Stimulated activated CD8-positive, alpha-beta memory T cell treated with anti-CD3 and anti-CD28 coated beads, Interleukin-12 subunit alpha, Interleukin-12 subunit beta, amount 100 ng/mL, for 4 hours (primary cell): ENCODE results near the gene TCTN3.
A peak's percentile ranks its signal among the peaks of the same experiment; 100 is the strongest.
"Not testable (repeated sequence)": the region's sequence is repeated elsewhere in the genome, so short reads cannot be mapped to it uniquely, and the experiment has no call there.

Source experiments
- DNase-seq: peaks from one replicate; pipeline ENCODE4 v3.0.0-alpha.2; 2020; ENCODE audit warnings: low read depth

Gene TCTN3, protein sequence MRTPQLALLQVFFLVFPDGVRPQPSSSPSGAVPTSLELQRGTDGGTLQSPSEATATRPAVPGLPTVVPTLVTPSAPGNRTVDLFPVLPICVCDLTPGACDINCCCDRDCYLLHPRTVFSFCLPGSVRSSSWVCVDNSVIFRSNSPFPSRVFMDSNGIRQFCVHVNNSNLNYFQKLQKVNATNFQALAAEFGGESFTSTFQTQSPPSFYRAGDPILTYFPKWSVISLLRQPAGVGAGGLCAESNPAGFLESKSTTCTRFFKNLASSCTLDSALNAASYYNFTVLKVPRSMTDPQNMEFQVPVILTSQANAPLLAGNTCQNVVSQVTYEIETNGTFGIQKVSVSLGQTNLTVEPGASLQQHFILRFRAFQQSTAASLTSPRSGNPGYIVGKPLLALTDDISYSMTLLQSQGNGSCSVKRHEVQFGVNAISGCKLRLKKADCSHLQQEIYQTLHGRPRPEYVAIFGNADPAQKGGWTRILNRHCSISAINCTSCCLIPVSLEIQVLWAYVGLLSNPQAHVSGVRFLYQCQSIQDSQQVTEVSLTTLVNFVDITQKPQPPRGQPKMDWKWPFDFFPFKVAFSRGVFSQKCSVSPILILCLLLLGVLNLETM

DNA sequence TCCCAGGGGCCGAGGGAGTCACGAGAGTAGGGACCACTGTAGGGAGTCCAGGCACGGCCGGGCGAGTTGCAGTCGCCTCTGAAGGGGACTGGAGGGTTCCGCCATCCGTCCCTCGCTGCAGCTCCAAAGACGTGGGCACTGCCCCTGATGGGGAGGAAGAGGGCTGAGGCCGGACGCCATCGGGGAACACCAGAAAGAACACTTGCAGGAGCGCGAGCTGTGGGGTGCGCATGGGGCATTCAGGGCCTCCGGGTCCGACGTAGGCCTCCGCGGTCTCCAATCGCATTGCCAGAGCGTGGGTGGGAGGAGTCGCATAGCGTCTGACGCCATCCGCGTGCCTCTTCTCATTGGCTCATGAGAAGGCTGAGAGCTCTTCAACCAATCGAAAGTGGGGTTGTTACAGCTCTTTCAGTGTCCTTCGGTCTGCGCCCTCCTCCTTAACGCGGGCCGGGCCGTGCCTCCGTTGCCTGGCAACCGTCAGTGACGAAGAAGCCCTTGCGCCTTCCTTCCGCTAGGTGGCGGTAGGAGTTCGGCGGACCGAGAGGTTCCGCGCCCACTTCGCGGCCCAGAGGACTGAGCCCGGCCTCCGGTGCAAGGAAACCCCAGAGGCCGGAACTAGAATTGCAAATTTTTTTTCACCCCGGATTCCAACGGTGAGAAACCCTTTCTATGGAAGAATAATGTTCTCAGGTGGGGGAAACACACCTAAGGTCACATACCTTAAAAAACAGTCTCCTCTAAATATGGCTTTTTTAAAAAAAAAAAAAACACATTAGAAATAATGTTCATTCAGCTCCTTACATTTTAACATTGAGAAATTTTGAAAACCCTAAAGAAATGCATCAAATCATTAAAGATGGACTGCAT, at the start of gene TCTN3:
TSS of gene TCTN3 (minus strand) at position 260 of the 867 bp plus-strand sequence. CDS start at position 232, 28 bp downstream.
- DNase-seq = peak; percentile 91

DNA sequence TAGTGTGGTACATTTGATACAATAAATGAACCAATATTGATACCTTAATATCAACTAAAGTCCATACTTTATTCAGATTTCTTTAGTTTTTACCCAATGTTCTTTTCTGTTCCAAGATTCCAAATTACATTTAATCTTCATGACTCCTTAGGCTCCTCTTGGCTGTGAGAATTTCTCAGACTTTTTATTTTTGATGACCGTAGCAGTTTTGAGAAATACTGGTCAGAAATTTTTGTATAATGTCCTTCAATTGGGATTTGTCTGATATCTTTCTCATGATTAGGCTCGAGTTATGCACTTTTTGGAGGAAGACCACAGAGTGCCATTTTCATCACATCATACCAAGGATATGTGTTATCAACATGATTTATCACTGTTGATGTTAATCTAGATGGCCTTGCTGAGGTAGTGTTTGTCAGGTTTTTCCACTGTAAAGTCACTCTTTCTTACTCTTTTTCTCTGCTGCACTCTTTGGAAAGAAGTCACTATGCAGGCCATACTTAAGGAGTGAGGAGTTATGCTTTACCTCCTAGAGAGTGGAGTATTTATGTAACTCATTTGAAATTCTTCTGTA, 49.3 kb upstream of the TCTN3 start:
- no peak for DNase-seq

DNA sequence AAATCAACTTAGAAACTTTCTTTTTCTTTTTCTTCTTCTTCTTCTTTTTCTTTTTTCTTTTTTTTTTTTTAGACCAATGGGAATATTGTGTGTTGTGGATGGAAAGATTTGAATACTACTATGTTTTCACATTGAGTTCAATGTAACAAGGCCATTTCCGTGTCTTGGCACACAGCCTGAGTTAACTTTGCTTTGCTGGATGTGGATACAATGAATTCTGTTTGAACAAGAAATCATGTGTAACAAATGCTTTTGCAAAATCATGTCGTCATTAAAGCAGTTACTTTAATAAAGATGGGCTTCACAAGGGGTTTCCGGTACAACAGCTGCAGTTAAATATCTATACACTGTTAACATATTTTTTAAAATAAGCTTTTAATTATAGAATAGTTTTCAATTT, 48.8 kb upstream of the TCTN3 start:
- DNase-seq = no peak

DNA sequence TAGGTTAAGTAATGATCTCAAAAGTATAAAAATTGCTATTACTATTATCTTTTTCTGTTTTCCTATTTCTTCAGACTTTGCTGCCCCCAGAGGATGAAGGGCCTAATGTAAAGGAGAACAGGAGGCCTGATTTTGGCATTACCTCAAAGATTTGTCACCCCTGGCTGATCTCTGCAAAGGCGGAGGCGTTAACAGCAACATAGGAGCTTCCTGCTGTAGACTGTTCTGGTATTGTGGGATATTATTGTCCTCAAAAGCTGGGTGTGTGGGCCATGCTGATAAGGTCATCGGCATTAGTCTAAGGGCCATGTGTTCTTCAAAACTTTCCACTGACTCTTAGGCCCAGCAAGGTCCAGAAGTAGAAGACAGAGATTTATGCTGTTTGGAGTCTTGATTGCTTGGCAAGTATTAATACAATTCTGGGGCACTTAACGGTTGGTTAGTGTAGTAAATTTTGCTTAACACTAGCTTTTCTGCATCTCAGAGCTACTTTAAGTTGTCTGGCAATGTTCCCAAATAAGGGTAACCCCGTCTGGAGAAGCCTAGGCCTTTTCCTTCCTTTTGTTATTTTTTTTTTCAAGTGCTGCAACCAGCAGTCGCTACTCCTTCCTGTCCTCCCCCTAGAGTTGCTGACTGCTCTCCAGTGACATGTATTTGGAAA, 48.2 kb upstream of the TCTN3 start:
- DNase-seq = no peak

DNA sequence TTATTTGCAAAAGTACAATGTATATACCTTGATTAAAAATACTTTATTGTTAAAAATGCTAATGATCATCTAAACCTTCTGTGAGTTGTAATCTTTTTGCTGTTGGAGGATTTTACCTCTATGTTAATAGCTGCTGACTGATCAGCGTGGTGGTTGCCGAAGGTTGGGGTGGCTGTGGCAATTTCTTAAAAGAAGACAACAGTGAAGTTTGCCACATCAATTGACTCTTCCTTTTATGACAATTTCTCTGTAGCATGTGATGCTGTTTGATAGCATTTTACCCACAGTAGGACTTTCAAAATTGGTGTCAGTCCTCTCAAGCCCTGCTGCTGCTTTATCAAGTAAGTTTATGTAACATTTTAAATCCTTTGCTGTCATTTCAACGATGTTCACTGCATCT, 45.3 kb upstream of the TCTN3 start:
- DNase-seq = no peak

DNA sequence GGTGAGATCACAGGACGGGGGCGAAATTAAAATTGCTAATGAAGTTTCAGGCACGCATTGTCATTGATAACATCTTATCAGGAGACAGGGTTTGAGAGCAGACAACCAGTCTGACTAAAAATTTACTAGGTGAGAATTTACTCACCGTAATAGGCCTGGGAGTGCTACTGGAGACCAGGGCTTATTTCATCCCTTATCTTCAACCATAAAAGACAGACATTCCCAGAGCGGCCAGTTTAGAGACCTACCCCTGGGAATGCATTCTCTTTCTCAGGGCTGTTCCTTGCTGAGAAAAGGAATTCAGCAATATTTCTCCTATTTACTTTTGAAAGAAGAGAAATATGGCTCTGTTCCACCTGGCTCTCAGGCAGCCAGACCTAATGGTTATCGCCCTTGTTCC, 39.2 kb upstream of the TCTN3 start:
- DNase-seq = not testable (repeated sequence)

DNA sequence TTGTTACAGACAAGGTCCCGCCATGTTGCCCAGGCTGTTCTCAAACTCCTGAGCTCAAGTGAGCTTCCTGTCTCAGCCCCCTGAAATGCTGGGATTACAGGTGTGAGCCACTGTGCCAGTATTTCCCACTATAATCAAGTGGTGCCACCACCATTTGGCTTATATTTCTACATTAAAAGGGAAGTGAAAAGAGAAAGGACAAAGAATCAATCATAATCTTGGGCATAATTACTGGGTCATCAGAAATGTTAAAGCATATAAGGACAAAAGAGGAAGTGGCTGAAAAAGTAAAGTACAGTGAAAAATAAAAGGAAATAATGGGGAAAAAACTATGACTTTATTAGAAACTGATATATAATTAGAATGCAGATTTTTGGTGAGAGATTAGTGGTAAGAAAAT, 36.5 kb upstream of the TCTN3 start:
- DNase-seq = no peak

DNA sequence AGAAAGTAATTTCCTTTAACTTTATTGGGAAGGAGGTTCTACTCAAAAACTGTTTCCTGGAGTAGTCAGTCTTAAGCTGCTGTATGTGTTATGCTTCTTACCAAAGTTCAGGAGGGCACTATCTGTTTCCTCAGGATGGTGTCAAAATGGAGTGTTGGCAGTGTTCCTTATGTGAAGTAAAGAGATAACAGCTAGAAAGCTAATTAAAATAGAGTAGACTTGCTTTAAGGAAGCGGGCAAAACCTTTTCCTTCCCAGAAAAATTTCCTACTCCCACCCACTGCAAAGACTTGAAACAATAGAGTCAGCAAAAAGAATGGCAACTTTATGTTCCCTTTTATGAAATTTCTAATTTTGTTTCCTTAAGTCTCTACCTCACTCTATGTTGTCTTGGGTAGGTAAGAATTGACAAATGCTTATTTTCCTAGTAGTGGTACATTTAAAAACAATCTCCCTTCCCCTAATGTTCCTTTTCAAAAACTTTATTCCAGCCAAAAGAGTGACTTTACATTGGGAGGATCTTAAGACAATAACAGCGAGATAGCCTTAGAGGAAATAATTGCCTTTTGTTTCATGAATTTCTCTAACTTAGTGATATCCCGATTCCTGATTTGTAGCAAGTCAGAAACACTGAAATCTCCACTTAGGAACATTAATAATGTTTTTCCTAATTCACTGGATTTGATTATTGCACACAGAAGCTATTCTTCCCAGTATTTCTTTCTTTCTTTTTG, 35.8 kb upstream of the TCTN3 start:
- no peak for DNase-seq

DNA sequence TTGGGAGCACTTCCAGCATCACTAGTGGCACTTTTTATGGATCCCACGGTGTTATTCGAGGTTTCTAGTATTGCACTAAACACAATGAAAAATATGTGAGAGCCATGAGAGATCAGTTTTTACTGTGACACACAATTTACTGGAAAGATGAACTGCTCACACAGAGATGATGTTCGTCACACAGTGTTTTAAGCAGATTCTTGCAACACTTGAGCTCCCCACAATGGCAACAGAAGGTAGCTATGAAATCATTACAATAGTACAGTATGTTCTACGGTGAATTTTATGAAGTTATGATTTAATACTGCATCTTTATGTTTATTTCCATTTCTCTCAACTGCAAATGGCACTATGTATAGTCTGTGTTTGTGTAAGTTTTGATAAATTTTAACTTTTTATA, 34.8 kb upstream of the TCTN3 start:
- no peak for DNase-seq

DNA sequence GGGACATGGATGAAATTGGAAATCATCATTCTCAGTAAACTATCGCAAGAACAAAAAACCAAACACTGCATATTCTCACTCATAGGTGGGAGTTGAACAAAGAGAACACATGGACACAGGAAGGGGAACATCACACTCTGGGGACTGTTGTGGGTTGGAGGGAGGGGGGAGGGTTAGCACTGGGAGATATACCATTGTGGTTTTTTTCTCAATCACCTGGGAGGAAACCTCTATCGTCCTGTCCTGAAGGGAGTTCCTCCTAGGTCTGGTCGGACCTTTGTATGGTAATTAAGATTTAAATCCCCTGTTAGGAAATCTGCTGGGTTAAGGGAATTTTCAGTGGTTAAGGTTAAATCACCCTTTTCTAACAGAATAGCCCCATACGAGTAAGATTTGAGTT, 28.8 kb upstream of the TCTN3 start:
- not testable (repeated sequence) for DNase-seq

DNA sequence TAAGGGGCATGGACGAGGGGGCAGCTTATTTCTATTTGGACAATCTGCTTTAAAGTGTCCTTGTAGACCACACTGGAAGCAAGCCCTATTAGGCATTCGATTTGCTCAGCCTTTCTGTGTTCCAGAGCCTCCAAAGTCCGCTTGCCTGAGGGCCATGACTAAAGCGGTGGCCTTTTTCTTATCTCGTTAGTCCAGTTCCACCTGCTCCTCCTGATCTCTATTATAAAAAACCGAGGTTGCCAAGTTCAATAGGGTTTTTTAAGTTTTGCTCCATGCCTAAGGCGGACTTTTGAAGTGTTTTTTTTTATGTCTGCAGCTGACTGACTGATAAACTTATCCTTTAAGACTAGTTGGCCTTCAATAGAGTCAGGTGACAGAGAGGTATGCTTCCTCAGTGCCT, 27.0 kb upstream of the TCTN3 start:
- not testable (repeated sequence) for DNase-seq

DNA sequence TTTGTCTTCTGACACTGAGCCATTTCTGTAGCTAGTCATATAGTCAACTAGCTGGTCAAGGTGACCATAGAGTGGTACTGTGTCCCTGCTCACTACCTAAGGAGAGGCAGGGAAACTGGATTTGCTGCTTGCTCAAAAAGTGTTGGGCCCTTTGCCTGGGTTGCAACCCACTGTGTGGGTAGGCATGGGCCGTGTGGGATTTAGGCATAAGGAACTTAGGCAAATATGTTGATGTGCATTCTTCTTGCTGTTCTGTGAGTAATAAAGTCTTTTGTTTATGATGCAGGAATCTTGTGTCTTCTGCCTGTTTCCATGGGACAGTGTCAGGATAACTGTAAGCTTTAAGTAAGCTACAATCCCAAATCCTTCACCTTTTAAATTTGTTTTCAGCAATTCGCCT, 23.1 kb upstream of the TCTN3 start:
- DNase-seq = no peak

DNA sequence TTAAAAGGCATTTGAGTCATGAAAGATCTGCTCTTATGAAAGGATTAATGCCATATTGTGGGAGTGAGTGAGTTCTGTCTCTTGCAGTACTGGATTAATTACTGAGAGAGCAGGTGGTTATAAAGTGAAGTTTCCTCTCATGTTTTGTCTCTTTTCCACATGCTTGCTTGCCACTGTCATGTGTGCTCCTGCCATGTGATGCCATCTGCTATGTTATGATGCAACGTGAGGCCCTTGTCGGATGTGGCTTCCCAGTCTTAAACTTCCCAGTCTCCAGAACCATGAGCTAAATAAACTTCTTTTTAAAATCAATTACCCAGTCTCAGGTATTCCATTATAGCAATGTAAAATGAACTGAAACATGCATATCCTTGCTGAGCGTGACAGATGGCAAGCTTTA, 22.7 kb upstream of the TCTN3 start:
- no peak for DNase-seq

DNA sequence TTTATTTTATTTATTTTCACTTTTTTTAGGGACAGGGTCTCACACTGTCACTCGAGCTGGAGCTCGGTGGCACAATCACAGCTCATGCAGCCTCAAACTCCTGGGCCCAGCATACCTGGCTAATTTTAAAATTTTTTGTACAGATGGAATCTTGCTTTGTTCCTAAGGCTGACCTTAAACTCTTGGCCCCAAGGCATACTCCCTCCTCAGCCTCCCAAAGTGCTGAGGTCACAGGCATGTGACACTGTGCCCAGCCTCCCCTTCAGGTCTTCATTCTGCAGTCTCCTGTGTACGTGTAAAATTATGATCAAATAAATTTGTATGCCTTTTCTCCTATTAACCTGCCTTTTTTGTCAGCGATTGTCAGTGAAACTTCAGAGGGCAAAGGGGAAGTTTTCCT, 17.8 kb upstream of the TCTN3 start:
- DNase-seq = no peak

DNA sequence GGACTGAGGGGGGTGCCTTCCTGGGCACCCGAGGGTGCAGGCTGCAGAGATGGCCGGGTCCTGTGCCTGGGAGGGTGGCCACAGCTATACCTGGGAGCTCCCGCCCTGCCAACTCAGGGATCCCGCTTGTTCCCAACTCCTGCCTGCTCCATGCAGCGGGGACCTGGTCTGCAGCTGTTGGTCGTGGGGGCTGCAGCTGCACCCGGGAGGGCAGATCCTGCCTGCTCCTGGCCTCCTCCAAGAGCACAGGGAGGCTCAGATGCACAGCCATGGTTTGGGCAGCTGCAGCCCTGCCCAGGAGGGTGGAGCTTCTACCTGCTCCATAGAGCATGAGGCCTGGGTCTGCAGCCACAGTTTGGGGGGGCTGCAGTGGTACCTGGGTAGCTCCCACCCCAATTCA, 13.3 kb upstream of the TCTN3 start:
- no peak for DNase-seq

DNA sequence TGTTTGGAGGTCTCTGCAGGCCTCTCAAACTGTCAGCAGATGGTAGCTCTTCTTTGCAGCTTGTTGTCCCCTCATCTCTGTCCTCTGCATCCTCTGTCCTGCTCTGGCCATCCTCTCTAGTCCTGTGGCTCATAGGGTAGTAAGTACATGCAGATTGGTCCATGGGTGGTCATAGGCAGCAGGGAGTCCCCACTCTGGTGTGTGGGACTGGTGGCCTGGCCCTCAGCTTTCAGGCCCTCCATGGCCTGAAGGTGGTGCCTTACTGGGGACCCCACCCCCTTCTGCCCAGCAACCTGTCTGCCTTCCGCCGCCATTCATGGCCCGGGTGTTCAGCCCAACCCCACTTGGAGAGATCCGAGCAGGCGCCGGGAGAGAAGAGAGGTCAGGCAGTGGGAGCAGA, 12.8 kb upstream of the TCTN3 start:
- no peak for DNase-seq

DNA sequence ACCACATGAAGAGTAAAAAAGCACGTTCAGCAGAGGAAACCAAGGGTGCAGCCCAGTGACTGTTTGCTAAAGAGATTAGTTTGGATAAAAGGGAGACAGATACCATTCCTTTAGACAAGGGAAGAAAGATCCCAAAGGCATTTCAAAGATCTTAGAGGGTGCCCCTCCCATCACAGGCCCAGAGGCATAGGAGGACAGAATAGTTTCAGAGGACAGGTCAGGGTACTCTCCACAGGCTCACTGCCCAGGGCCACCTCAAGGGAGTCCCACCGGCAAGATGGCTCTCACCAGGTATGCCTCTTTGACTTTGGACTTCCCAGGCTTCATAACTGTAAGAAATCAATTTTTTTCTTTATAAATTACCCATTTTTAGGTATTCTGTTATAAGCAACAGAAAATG, 4.7 kb upstream of the TCTN3 start:
- no peak for DNase-seq

DNA sequence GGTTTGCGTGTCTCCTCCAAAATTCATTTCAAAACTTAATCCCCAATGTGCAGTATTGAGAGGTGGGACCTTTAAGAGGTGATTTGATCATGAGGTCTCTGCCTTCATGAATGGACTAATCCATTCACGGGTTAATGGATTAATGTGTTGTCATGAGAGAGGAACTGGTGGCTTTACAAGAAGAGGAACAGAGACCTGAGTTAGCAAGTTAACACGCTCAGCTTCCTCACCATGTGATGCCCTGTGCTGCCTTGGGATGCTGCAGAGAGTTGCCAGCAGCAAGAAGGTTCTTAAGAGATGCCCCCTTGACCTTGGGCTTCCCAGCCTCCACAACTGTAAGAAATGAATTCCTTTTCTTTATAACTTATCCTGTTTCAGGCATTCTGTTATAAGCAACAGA, 3.7 kb upstream of the TCTN3 start:
- no peak for DNase-seq

DNA sequence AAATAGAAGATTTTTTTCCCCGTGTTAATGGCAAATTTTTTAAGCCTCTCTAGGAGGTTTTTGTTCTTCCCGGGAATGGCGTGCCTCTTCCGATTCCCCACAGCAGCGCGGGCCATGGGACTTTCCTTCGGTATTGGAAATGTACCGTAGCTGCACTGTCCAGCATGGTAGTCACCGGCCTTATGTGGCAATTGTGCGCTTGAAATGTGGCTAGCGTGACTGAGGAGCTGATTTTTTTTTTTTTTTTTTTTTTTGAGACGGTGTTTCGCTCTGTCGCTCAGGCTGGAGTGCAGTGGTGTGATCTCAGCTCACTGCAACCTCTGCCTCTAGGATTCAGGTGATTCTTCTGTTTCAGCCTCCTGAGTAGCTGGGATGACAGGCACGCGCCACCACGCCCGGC, 938 bp upstream of the TCTN3 start:
- DNase-seq = no peak

DNA sequence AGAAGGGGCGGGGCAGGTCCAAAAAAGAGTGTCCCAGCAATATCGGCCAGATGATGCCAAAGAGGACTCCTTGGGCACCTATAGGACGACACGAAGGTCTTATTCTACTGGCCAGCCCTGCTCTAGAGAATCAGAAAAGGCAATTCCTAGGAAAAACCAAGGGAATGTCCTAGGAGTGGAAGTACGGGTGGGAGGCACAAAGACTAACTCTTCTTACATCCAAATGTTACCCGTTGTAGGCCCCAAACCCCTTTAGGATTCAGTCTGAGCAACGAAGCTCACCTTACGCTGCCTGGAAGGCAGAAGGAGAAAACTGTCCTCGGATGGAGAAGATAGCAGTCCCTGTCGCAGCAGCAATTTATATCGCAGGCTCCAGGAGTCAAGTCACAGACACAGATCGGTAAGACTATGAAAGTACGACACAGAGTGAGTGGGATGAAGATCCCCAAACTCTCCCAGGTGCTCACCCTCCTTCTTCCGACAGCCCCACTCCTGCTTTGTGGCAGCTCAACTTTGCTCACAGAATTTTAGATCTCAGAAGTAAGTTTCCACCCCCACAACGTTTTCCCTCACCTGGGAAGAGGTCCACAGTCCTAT, 558 bp downstream of the TCTN3 start:
- DNase-seq = no peak

DNA sequence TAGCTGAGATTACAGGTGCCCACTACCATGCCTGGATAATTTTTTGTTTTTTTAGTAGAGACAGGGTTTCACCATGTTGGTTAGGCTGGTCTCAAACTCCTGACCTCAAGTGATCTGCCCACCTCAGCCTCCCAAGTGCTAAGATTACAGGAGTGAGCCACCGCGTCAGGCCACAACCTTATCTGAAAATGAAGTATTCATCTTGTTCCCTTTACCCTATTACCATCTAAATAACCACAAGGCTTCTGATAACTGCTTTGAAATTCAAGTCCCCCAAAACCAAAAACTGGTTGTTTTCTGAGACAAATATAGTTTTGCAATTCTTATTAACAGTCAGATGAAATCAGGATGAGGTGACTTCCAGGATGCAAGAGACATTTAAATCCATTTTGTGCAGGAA, 2.4 kb downstream of the TCTN3 start:
- DNase-seq = no peak
